ENCODE measurements around the gene TXNRD2. TPM values are rescaled to one million over a fixed set of nuclear protein-coding genes. Genes with fewer than 3 reads are reported as not detected.
"Not testable (repeated sequence)": the region's sequence is repeated elsewhere in the genome, so short reads cannot be mapped to it uniquely, and the experiment has no call there.

Gene TXNRD2
- total RNA-seq, 1 experiment from 2014 or later, result 5.0 TPM

GRCh38 chr22:19932367-19933206 lies 9.0 kb downstream of the TXNRD2 start:
- Histone ChIP-seq H3K4me3 (ENCODE audit: insufficient read depth, low read depth, low read length) (no peak overlapping the region), H3K27me3 (ENCODE audit: control insufficient read depth, insufficient read depth, low read length) (no peaks in the 10 kb centered on the region), H3K36me3 (replicated peaks; ENCODE audit: control insufficient read depth, insufficient read depth, low read length) (no peaks in the 10 kb centered on the region)
- no peak for DNase-seq

- Histone ChIP-seq H3K4me3 (ENCODE audit: insufficient read depth, low read depth, low read length) (no peak overlapping the region), H3K27me3 (ENCODE audit: control insufficient read depth, insufficient read depth, low read length) (no peaks in the 10 kb centered on the region)
Observed at GRCh38 chr22:19931514-19931913, 10.1 kb downstream of the TXNRD2 start.

GRCh38 chr22:19930551-19931486 lies 10.8 kb downstream of the TXNRD2 start:
- Histone ChIP-seq H3K27me3 (ENCODE audit: control insufficient read depth, insufficient read depth, low read length) (no peaks in the 10 kb centered on the region), H3K36me3 (replicated peaks; ENCODE audit: control insufficient read depth, insufficient read depth, low read length) (no peaks in the 10 kb centered on the region), H3K4me3 (ENCODE audit: insufficient read depth, low read depth, low read length) (no peak overlapping the region)
- no peak for DNase-seq

More at GRCh38 chr22:19931514-19931913, 10.1 kb downstream of the TXNRD2 start:
- no peak for DNase-seq
- no peaks in the 10 kb centered on the region for H3K36me3 ChIP-seq (replicated peaks; ENCODE audit: control insufficient read depth, insufficient read depth, low read length)

- H3K4me3 ChIP-seq (ENCODE audit: insufficient read depth, low read depth, low read length), result no peak overlapping the region
- no peaks in the 10 kb centered on the region for H3K27me3 ChIP-seq (ENCODE audit: control insufficient read depth, insufficient read depth, low read length)
- no peaks in the 10 kb centered on the region for H3K36me3 ChIP-seq (replicated peaks; ENCODE audit: control insufficient read depth, insufficient read depth, low read length)
- DNase-seq, result no peak
Observed at GRCh38 chr22:19929586-19930550, 11.8 kb downstream of the TXNRD2 start.

GRCh38 chr22:19928207-19928606 lies 13.4 kb downstream of the TXNRD2 start:
- Histone ChIP-seq H3K36me3 (replicated peaks; ENCODE audit: control insufficient read depth, insufficient read depth, low read length) (no peaks in the 10 kb centered on the region), H3K4me3 (ENCODE audit: insufficient read depth, low read depth, low read length) (no peak overlapping the region), H3K27me3 (ENCODE audit: control insufficient read depth, insufficient read depth, low read length) (no peaks in the 10 kb centered on the region)
- no peak for DNase-seq

GRCh38 chr22:19927696-19928095 lies 13.9 kb downstream of the TXNRD2 start:
- Histone ChIP-seq H3K4me3 (ENCODE audit: insufficient read depth, low read depth, low read length) (no peak overlapping the region), H3K27me3 (ENCODE audit: control insufficient read depth, insufficient read depth, low read length) (no peaks in the 10 kb centered on the region), H3K36me3 (replicated peaks; ENCODE audit: control insufficient read depth, insufficient read depth, low read length) (no peaks in the 10 kb centered on the region)
- no peak for DNase-seq

- H3K27me3 ChIP-seq (ENCODE audit: control insufficient read depth, insufficient read depth, low read length); H3K4me3 ChIP-seq (ENCODE audit: insufficient read depth, low read depth, low read length); DNase-seq; H3K36me3 ChIP-seq (replicated peaks; ENCODE audit: control insufficient read depth, insufficient read depth, low read length): not testable (repeated sequence)
Observed at GRCh38 chr22:19926028-19926427, 15.6 kb downstream of the TXNRD2 start.

- DNase-seq, result no peak
- no peaks in the 10 kb centered on the region for H3K27me3 ChIP-seq (ENCODE audit: control insufficient read depth, insufficient read depth, low read length)
- H3K36me3 ChIP-seq (replicated peaks; ENCODE audit: control insufficient read depth, insufficient read depth, low read length), result no peaks in the 10 kb centered on the region
- H3K4me3 ChIP-seq (ENCODE audit: insufficient read depth, low read depth, low read length), result no peak overlapping the region
Observed at GRCh38 chr22:19923914-19924513, 17.6 kb downstream of the TXNRD2 start.

GRCh38 chr22:19921544-19922081 lies 20.0 kb downstream of the TXNRD2 start:
- H3K27me3 ChIP-seq (ENCODE audit: control insufficient read depth, insufficient read depth, low read length), result no peaks in the 10 kb centered on the region
- DNase-seq, result no peak
- no peak overlapping the region for H3K4me3 ChIP-seq (ENCODE audit: insufficient read depth, low read depth, low read length)
- H3K36me3 ChIP-seq (replicated peaks; ENCODE audit: control insufficient read depth, insufficient read depth, low read length), result no peaks in the 10 kb centered on the region

GRCh38 chr22:19919701-19920363 lies 21.8 kb downstream of the TXNRD2 start:
- Histone ChIP-seq H3K27me3 (ENCODE audit: control insufficient read depth, insufficient read depth, low read length) (no peaks in the 10 kb centered on the region), H3K36me3 (replicated peaks; ENCODE audit: control insufficient read depth, insufficient read depth, low read length) (no peaks in the 10 kb centered on the region), H3K4me3 (ENCODE audit: insufficient read depth, low read depth, low read length) (no peak overlapping the region)
- peak; percentile 25 for DNase-seq

- H3K36me3 ChIP-seq (replicated peaks; ENCODE audit: control insufficient read depth, insufficient read depth, low read length), result peaks cover under 1% of the 10 kb centered on the region; the same call in 1 of the 2 replicates
- H3K27me3 ChIP-seq (ENCODE audit: control insufficient read depth, insufficient read depth, low read length), result no peaks in the 10 kb centered on the region
- DNase-seq, result peak; percentile 46
- no peak overlapping the region for H3K4me3 ChIP-seq (ENCODE audit: insufficient read depth, low read depth, low read length)
Observed at GRCh38 chr22:19918332-19919106, 23.1 kb downstream of the TXNRD2 start.

- Histone ChIP-seq H3K4me3 (ENCODE audit: insufficient read depth, low read depth, low read length) (no peak overlapping the region), H3K36me3 (replicated peaks; ENCODE audit: control insufficient read depth, insufficient read depth, low read length) (peaks cover 2% of the 10 kb centered on the region), H3K27me3 (ENCODE audit: control insufficient read depth, insufficient read depth, low read length) (no peaks in the 10 kb centered on the region)
- peak; percentile 33 for DNase-seq
Observed at GRCh38 chr22:19917389-19918138, 24.1 kb downstream of the TXNRD2 start.
